ENCODE data around the gene CTTN. TPM values are rescaled to one million over a fixed set of nuclear protein-coding genes. Genes with fewer than 3 reads are reported as not detected.
A peak's percentile ranks its signal among the peaks of the same experiment; 100 is the strongest.

CTTN gene
- total and polyA plus RNA-seq, 5 donors = 67.7 to 117 (median 84.7) TPM

DNA sequence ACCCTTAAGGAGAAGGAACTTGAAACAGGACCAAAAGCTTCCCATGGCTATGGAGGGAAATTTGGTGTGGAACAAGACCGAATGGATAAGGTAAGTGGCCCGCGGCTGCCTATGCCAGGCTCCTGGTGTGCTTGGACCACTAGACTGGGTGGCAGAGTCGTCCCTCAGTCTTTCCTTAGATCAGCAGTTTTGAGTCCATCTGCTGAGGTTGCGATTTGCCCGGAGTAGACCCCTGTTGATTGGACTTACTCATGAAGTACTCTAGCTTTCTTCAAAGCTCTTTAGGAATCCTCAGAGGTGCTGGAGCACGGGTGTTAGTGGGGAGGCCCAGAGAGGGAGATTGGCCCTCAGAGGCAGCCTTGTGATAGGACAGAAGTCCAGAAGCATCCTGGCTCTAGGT lies 11.5 kb downstream of the CTTN start:
- DNase-seq = no peak
- 93% methylated on average over 7 of the region's 7 CpGs for WGBS
- Histone ChIP-seq H3K27me3 (ENCODE audit: control insufficient read depth, insufficient read depth) (no peaks in the 10 kb centered on the region), H3K27ac (ENCODE audit: low read length) (no peak overlapping the region), H3K9me3 (ENCODE audit: control insufficient read depth, low read length) (no peaks in the 10 kb centered on the region), H3K4me3 (ENCODE audit: low read length) (no peak overlapping the region), H3K4me1 (ENCODE audit: control insufficient read depth, insufficient read depth, low read length) (peaks cover 2% of the 10 kb centered on the region)
- intact Hi-C loops (cut with DNase I) = no loop called here
- ATAC-seq = no peak

DNA sequence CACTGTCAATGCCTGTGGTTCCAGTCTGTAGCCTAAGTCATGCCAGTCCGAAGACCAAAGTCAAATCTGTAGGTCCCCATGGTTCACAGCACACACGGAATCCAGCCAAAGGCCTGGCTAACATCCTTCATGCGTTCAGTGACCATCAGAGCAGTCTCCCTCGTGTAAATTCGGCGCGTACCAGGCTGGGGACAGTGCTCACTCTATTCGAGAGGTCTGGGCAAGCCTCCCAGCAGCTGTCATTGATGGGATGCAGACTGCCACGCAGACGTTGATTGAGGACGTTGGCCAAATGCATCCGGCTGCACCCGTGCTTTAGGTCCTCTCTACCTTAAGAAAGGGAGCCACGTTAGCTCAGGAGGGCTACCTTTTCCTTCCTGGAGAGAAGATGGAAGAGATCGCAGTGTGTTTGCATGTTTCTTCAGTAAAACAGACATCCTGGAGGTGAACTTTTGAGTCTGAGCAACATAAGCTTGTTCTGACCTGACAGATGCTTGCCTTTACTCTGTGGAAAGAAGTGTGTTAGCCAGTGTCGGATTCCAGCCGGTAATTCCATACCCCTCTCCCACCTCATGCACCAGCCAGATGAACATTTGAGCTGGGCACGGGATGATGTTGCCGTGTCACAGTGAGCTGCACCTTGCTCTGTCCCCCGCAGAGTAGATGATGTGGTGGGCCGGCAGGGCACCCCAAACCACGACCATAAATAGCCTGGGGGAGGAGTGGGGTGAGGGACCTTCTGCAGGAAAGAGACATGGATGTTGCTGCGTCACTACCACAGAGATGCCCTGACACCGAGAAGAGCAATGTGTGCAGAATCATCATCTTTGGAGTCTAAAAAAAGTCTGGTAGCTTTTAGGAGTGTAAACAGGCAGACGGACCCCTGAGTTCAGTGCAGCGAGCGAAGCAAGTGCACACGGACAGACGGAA lies 12.2 kb downstream of the CTTN start:
- intact Hi-C loops (cut with DNase I) = no loop called here
- H3K4me3 ChIP-seq (ENCODE audit: low read length) = no peak overlapping the region
- no peaks in the 10 kb centered on the region for H3K27me3 ChIP-seq (ENCODE audit: control insufficient read depth, insufficient read depth)
- peaks cover 2% of the 10 kb centered on the region for H3K4me1 ChIP-seq (ENCODE audit: control insufficient read depth, insufficient read depth, low read length)
- H3K27ac ChIP-seq (ENCODE audit: low read length) = no peak overlapping the region
- peak in 1 of 2 donors; percentile 73 for ATAC-seq
- H3K9me3 ChIP-seq (ENCODE audit: control insufficient read depth, low read length) = no peaks in the 10 kb centered on the region
- 74% methylated on average over 29 of the region's 29 CpGs for WGBS
- no peak for DNase-seq

DNA sequence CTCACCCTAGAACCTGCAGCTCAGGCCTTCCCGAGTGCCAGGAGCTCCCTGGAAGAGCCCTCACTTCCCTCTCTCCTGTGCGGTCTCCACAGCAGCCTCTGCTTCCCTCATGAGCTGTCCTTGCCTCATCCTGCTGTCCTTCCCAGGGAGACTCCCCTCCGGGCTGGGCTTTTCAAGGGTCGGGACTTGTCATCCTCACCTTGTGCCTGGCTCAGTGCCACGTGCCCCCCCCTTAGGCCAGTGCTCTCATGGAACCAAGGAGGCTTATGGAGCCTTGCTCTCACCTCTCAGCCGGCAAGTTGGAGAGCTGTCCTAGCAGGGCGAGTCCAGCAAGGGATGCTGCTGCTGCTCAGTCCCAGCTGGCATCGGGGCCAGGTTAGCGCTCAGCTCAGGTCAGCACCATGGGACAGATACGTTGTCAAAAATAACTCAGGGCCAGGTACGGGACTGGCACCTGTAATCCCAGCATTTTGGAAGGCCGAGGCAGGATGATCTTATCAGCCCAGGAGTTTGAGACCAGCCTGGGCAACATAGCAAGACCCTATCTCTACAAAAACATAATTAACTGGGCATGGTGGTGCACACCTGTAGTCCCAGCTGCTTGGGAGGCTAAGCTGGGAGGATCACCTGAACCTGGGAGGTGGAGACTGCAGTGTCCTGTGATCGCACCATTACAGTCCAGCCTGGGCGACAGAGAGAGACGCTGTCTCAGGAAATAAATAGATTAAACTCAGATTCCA lies 13.6 kb downstream of the CTTN start:
- no peaks in the 10 kb centered on the region for H3K4me1 ChIP-seq (ENCODE audit: control insufficient read depth, insufficient read depth, low read length)
- intact Hi-C loops (cut with DNase I) = no loop called here
- H3K4me3 ChIP-seq (ENCODE audit: low read length) = no peak overlapping the region
- H3K27ac ChIP-seq (ENCODE audit: low read length) = no peak overlapping the region
- ATAC-seq (no peak), DNase-seq (no peak)
- no peaks in the 10 kb centered on the region for H3K27me3 ChIP-seq (ENCODE audit: control insufficient read depth, insufficient read depth)
- 92% methylated on average over 15 of the region's 15 CpGs for WGBS
- no peaks in the 10 kb centered on the region for H3K9me3 ChIP-seq (ENCODE audit: control insufficient read depth, low read length)

DNA sequence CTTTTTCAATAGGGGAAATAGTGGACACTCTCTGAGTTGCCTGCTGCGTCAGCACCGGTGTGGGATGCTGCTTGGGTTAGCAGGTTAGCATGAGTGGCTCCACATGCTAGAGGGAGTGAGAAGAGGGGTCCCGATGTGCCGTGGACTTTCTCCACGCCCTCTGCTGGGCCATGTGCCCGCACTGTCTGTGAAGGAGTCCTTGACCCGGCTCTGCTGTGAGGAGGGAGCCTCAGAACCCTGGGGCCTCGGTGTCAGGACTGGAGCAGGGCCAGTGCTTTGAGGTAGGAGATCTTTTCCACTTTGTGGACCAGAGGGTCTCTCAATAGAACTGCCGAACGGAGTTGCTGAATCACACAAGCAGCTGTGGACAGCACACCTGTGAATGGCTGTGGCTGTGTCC lies 14.8 kb downstream of the CTTN start:
- H3K9me3 ChIP-seq (ENCODE audit: control insufficient read depth, low read length) = no peaks in the 10 kb centered on the region
- ATAC-seq (no peak), DNase-seq (peak in 1 of 3 donors; percentile 42)
- H3K4me1 ChIP-seq (ENCODE audit: control insufficient read depth, insufficient read depth, low read length) = no peaks in the 10 kb centered on the region
- WGBS = 89% methylated on average over 10 of the region's 10 CpGs
- H3K4me3 ChIP-seq (ENCODE audit: low read length) = no peak overlapping the region
- no peaks in the 10 kb centered on the region for H3K27me3 ChIP-seq (ENCODE audit: control insufficient read depth, insufficient read depth)
- intact Hi-C loops (cut with DNase I) = no loop called here
- H3K27ac ChIP-seq (ENCODE audit: low read length) = no peak overlapping the region

DNA sequence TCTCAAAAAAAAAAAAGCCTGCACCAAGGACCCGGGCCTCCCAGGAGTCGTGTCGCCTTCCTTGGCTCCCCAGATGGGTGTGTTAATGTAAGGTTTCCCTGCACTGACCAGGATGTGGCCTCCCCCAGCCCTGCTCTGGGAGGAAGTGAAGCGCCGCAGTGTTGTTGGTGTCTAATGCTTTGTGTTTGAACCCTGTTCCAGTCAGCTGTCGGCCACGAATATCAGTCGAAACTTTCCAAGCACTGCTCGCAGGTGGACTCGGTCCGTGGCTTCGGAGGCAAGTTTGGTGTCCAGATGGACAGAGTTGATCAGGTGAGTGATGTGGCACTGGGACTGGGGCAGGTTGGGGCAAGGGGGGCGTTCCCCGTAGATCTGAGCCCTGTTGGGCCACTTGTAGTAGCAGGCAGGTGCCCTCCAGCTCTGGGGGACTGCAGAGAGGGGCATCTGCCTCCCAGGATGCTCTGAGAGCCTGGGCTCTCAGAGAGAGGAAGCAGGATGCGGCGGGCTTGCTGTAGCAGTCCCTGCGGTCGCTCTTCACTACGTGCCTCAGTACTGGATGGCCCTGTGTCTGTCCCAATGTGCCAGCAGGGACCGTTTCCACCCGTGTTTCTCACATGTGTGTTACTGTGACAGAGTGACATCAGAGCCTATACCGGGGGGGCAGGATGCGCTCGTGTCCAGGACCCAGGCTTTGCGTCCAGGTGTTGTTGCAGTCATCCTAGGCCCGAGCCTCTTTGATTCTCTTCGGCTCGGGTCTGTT lies 16.2 kb downstream of the CTTN start:
- Histone ChIP-seq H3K9me3 (ENCODE audit: control insufficient read depth, low read length) (no peaks in the 10 kb centered on the region), H3K4me3 (ENCODE audit: low read length) (no peak overlapping the region), H3K4me1 (ENCODE audit: control insufficient read depth, insufficient read depth, low read length) (no peaks in the 10 kb centered on the region), H3K27ac (ENCODE audit: low read length) (no peak overlapping the region), H3K27me3 (ENCODE audit: control insufficient read depth, insufficient read depth) (no peaks in the 10 kb centered on the region)
- ATAC-seq (no peak), DNase-seq (no peak)
- intact Hi-C loops (cut with DNase I) = no loop called here
- 89% methylated on average over 28 of the region's 28 CpGs for WGBS

DNA sequence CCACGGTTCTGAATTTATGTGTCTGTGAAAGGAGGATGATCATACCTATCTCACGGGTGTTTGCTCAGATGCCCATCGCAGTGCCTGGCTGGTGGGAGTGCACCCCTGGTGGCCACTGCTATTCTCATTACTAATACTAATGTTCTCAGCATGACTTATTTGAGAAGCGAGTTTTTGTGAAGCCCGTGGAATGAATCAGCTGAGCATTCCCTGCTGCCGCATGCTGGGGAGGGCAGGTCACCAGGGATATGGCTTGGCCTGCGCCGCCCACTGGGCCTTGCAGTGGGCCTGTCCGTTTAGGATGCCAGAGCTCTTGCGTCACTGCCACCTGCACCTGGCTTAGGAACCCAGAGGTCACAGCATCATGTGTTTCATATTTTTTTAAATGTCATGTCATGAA lies 16.9 kb downstream of the CTTN start:
- H3K4me3 ChIP-seq (ENCODE audit: low read length) = no peak overlapping the region
- no peaks in the 10 kb centered on the region for H3K9me3 ChIP-seq (ENCODE audit: control insufficient read depth, low read length)
- no peak overlapping the region for H3K27ac ChIP-seq (ENCODE audit: low read length)
- WGBS = 77% methylated on average over 10 of the region's 10 CpGs
- intact Hi-C loops (cut with DNase I) = no loop called here
- peak in 1 of 3 donors; percentile 47 for DNase-seq
- no peaks in the 10 kb centered on the region for H3K4me1 ChIP-seq (ENCODE audit: control insufficient read depth, insufficient read depth, low read length)
- no peak for ATAC-seq
- H3K27me3 ChIP-seq (ENCODE audit: control insufficient read depth, insufficient read depth) = no peaks in the 10 kb centered on the region

DNA sequence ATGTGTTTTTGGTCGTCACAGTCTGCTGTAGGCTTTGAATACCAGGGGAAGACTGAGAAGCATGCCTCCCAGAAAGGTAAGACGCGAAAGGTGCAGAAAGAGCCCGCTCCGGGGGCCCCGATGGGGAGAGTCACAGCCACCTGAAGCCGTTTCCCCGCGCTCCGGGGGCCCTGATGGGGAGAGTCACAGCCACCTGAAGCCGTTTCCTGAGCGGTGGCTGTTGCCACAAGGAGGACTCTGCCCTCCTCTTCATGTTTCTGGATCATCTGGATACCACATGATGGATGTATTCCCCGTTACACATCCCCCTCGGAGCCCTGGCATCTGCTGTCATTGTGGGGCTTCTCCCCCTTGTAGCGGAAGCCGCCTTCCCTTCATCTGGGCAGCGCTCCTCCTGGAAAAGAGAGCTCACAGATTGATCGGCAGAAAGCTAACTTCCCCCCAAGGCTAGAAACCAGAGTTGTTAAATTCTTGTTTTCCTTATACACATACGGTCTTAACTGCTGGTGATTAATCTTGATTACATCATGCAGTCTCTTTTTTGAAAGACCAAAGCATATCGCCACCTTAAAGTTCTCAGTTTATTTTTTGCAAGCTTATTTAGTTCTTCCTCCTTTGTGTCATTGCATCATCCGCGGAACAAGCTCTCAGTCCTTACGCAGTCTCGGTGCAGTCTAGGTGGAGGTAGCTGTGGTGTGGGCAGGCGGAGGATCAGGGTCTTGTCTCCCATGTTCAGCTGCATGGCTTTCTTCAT lies 17.5 kb downstream of the CTTN start:
- H3K9me3 ChIP-seq (ENCODE audit: control insufficient read depth, low read length) = no peaks in the 10 kb centered on the region
- no peaks in the 10 kb centered on the region for H3K27me3 ChIP-seq (ENCODE audit: control insufficient read depth, insufficient read depth)
- no peak overlapping the region for H3K27ac ChIP-seq (ENCODE audit: low read length)
- H3K4me1 ChIP-seq (ENCODE audit: control insufficient read depth, insufficient read depth, low read length) = no peaks in the 10 kb centered on the region
- ATAC-seq = no peak
- no peak overlapping the region for H3K4me3 ChIP-seq (ENCODE audit: low read length)
- intact Hi-C loops (cut with DNase I) = no loop called here
- no peak for DNase-seq
- WGBS = 84% methylated on average over 25 of the region's 25 CpGs

DNA sequence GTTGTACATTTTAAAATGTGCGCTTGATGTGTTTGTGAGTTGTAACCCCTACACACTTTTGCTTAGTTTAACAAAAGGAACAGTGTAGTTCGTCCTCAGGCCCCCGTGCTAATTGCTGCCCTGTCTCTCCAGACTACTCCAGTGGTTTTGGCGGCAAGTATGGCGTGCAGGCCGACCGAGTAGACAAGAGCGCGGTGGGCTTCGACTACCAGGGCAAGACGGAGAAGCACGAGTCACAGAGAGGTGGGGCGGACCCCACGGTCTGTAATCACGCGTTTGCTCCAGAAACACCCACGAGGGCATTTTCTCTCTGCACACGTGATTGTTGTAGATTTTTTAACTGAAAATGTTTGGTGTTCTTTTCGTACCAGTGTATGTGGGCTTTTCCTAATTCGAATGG lies 18.6 kb downstream of the CTTN start:
- H3K27ac ChIP-seq (ENCODE audit: low read length) = no peak overlapping the region

DNA sequence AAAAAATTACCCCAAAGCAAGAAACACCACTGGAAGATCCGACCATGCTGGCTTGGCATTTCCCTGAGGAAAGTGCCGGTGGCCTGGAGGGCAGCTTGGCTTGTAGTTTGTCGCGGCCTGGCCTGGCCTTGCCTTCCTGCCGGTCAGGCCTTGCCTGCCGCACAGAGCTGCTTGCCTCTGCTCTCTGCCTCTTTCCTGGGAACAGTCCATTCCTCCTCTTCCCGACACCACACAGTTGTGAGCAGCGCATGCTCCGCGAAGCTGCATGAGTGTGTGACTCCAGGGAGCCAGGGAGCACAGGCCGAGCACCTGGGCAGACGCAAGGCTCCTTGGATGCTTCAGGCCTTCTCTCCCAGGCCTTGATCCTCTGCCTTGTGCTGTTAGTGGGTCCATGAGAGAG lies 19.8 kb downstream of the CTTN start:
- H3K9me3 ChIP-seq (ENCODE audit: control insufficient read depth, low read length) = no peaks in the 10 kb centered on the region
- peak in 1 of 3 donors; percentile 17 for DNase-seq
- H3K27ac ChIP-seq (ENCODE audit: low read length) = no peak overlapping the region
- no peaks in the 10 kb centered on the region for H3K4me1 ChIP-seq (ENCODE audit: control insufficient read depth, insufficient read depth, low read length)
- 94% methylated on average over 12 of the region's 12 CpGs for WGBS
- intact Hi-C loops (cut with DNase I) = no loop called here
- no peak for ATAC-seq
- no peak overlapping the region for H3K4me3 ChIP-seq (ENCODE audit: low read length)
- no peaks in the 10 kb centered on the region for H3K27me3 ChIP-seq (ENCODE audit: control insufficient read depth, insufficient read depth)

More for the DNA sequence above, 18.6 kb downstream of the CTTN start:
- no peaks in the 10 kb centered on the region for H3K9me3 ChIP-seq (ENCODE audit: control insufficient read depth, low read length)
- intact Hi-C loops (cut with DNase I) = no loop called here
- DNase-seq = peak in 1 of 3 donors; percentile 18
- H3K4me1 ChIP-seq (ENCODE audit: control insufficient read depth, insufficient read depth, low read length) = no peaks in the 10 kb centered on the region
- no peak for ATAC-seq
- no peaks in the 10 kb centered on the region for H3K27me3 ChIP-seq (ENCODE audit: control insufficient read depth, insufficient read depth)
- H3K4me3 ChIP-seq (ENCODE audit: low read length) = no peak overlapping the region
- 95% methylated on average over 20 of the region's 20 CpGs for WGBS

DNA sequence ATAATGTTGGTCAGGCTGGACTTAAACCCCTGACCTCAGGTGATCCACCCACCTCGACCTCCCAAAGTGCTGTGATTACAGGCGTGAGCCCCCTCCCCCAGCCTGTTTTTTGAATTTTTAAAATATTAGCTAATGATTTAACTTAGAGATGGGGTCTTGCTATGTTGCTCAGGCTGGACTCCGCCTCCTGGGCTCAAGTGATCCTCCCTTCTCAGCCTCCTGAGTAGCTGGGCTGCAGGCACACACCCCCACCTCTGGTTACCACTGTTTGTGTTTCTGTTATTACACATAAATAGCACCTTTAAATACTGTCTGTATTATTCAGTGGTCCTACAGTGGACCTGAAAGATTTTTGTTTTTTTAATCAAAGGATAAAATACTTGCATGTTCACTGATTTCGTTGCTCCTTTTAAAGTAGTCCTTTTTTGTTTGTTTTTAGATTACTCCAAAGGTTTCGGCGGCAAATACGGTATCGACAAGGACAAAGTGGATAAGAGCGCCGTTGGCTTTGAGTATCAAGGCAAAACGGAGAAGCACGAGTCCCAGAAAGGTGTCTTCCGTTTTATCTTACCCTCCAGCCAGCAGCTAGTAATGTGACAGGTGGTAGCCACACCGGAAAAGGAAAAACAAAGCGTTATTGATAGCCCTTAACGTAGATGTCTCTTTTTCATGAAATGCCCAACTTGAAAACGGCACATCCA lies 21.1 kb downstream of the CTTN start:
- no peaks in the 10 kb centered on the region for H3K27me3 ChIP-seq (ENCODE audit: control insufficient read depth, insufficient read depth)
- H3K4me1 ChIP-seq (ENCODE audit: control insufficient read depth, insufficient read depth, low read length) = no peaks in the 10 kb centered on the region
- no peak overlapping the region for H3K4me3 ChIP-seq (ENCODE audit: low read length)
- WGBS = 87% methylated on average over 17 of the region's 17 CpGs
- H3K27ac ChIP-seq (ENCODE audit: low read length) = no peak overlapping the region
- no peak for ATAC-seq
- intact Hi-C loops (cut with DNase I) = no loop called here
- DNase-seq = peak in 1 of 3 donors; percentile 20
- H3K9me3 ChIP-seq (ENCODE audit: control insufficient read depth, low read length) = no peaks in the 10 kb centered on the region

All from right cardiac atrium (tissue), 5 donors.